ENCODE data around the gene CD200.

GRCh38 chr3:112392393-112393359 lies 59.7 kb downstream of the CD200 start:
- TF ChIP-seq CEBPB (IDR thresholded peaks at IDR 0.05) (no peak), RAD21 (IDR thresholded peaks at IDR 0.05; ENCODE audit: low read depth) (no peak), TCF12 (IDR thresholded peaks at IDR 0.05; ENCODE audit: low read depth) (no peak), YY1 (IDR thresholded peaks at IDR 0.05; ENCODE audit: low read depth) (no peak), EP300 (IDR thresholded peaks at IDR 0.05; ENCODE audit: borderline replicate concordance) (no peak), TEAD4 (IDR thresholded peaks at IDR 0.05) (no peak), TAF1 (IDR thresholded peaks at IDR 0.05; ENCODE audit: low read depth) (no peak), CREB1 (IDR thresholded peaks at IDR 0.05; ENCODE audit: low read depth) (no peak), EGR1 (IDR thresholded peaks at IDR 0.05) (no peak)
- TF ChIP-seq, protein P1, sequence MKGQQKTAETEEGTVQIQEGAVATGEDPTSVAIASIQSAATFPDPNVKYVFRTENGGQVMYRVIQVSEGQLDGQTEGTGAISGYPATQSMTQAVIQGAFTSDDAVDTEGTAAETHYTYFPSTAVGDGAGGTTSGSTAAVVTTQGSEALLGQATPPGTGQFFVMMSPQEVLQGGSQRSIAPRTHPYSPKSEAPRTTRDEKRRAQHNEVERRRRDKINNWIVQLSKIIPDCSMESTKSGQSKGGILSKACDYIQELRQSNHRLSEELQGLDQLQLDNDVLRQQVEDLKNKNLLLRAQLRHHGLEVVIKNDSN (IDR thresholded peaks at IDR 0.05) = no peak
- TF ChIP-seq, protein P2, sequence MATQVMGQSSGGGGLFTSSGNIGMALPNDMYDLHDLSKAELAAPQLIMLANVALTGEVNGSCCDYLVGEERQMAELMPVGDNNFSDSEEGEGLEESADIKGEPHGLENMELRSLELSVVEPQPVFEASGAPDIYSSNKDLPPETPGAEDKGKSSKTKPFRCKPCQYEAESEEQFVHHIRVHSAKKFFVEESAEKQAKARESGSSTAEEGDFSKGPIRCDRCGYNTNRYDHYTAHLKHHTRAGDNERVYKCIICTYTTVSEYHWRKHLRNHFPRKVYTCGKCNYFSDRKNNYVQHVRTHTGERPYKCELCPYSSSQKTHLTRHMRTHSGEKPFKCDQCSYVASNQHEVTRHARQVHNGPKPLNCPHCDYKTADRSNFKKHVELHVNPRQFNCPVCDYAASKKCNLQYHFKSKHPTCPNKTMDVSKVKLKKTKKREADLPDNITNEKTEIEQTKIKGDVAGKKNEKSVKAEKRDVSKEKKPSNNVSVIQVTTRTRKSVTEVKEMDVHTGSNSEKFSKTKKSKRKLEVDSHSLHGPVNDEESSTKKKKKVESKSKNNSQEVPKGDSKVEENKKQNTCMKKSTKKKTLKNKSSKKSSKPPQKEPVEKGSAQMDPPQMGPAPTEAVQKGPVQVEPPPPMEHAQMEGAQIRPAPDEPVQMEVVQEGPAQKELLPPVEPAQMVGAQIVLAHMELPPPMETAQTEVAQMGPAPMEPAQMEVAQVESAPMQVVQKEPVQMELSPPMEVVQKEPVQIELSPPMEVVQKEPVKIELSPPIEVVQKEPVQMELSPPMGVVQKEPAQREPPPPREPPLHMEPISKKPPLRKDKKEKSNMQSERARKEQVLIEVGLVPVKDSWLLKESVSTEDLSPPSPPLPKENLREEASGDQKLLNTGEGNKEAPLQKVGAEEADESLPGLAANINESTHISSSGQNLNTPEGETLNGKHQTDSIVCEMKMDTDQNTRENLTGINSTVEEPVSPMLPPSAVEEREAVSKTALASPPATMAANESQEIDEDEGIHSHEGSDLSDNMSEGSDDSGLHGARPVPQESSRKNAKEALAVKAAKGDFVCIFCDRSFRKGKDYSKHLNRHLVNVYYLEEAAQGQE (IDR thresholded peaks at IDR 0.05; ENCODE audit: low read depth) = no peak
